ENCODE data around the gene SPATS2L.

SPATS2L gene

GRCh38 chr2:200471324-200471848 is 164.9 kb downstream of the SPATS2L start:
- Histone ChIP-seq H2AFZ (ENCODE audit: low read length) (peak overlapping the region; percentile 30; the same call in 1 of the 2 replicates), H3K79me2 (ENCODE audit: insufficient read depth, low read length) (no peaks in the 10 kb centered on the region), H3K27me3 (ENCODE audit: insufficient read depth, low read length, poor library complexity, severe bottlenecking) (no peaks in the 10 kb centered on the region), H3F3A (ENCODE audit: low read depth) (no peaks in the 10 kb centered on the region), H4K20me1 (ENCODE audit: insufficient read depth, low read length, poor library complexity, severe bottlenecking) (no peaks in the 10 kb centered on the region), H3K9me3 (ENCODE audit: insufficient read depth, low read depth, low read length) (no peaks in the 10 kb centered on the region), H3K9ac (ENCODE audit: low read depth, low read length, poor library complexity, severe bottlenecking) (no peak overlapping the region), H3K9me2 (replicated peaks; ENCODE audit: low read depth, low read length) (no peaks in the 10 kb centered on the region), H3K4me2 (ENCODE audit: low read depth, low read length, poor library complexity, severe bottlenecking) (no peak overlapping the region), H3K4me1 (ENCODE audit: insufficient read depth, low read length, poor library complexity, severe bottlenecking) (peaks cover 22% of the 10 kb centered on the region), H3K36me3 (ENCODE audit: insufficient read depth, low read length) (no peaks in the 10 kb centered on the region), H3K4me3 (ENCODE audit: low read length, poor library complexity, severe bottlenecking) (no peak overlapping the region)
- TF ChIP-seq CTCF (conservative IDR thresholded peaks at IDR 0.05; ENCODE audit: low read length) (peak; percentile 85), EZH2phosphoT487 (IDR thresholded peaks at IDR 0.05; ENCODE audit: borderline replicate concordance) (no peak)

- Histone ChIP-seq H3K4me1 (ENCODE audit: insufficient read depth, low read length, poor library complexity, severe bottlenecking) (peaks cover 15% of the 10 kb centered on the region), H3K27me3 (ENCODE audit: insufficient read depth, low read length, poor library complexity, severe bottlenecking) (no peaks in the 10 kb centered on the region), H3K9ac (ENCODE audit: low read depth, low read length, poor library complexity, severe bottlenecking) (no peak overlapping the region), H3K4me3 (ENCODE audit: low read length, poor library complexity, severe bottlenecking) (no peak overlapping the region), H3K9me3 (ENCODE audit: insufficient read depth, low read depth, low read length) (no peaks in the 10 kb centered on the region), H4K20me1 (ENCODE audit: insufficient read depth, low read length, poor library complexity, severe bottlenecking) (no peaks in the 10 kb centered on the region), H3K4me2 (ENCODE audit: low read depth, low read length, poor library complexity, severe bottlenecking) (no peak overlapping the region), H2AFZ (ENCODE audit: low read length) (peak overlapping the region; percentile 30; the same call in 1 of the 2 replicates), H3K36me3 (ENCODE audit: insufficient read depth, low read length) (no peaks in the 10 kb centered on the region), H3K79me2 (ENCODE audit: insufficient read depth, low read length) (no peaks in the 10 kb centered on the region), H3F3A (ENCODE audit: low read depth) (no peaks in the 10 kb centered on the region), H3K9me2 (replicated peaks; ENCODE audit: low read depth, low read length) (no peaks in the 10 kb centered on the region)
- TF ChIP-seq EZH2phosphoT487 (IDR thresholded peaks at IDR 0.05; ENCODE audit: borderline replicate concordance), result no peak
These were observed 165.6 kb downstream of the SPATS2L start for GRCh38 chr2:200471928-200472645.

GRCh38 chr2:200472853-200473464 is 166.5 kb downstream of the SPATS2L start:
- Histone ChIP-seq H3K27me3 (ENCODE audit: insufficient read depth, low read length, poor library complexity, severe bottlenecking) (no peaks in the 10 kb centered on the region), H3K36me3 (ENCODE audit: insufficient read depth, low read length) (no peaks in the 10 kb centered on the region)

More at GRCh38 chr2:200472853-200473464, 166.5 kb downstream of the SPATS2L start:
- H3K79me2 ChIP-seq (ENCODE audit: insufficient read depth, low read length), result no peaks in the 10 kb centered on the region
- no peak overlapping the region for H3K4me2 ChIP-seq (ENCODE audit: low read depth, low read length, poor library complexity, severe bottlenecking)
- no peaks in the 10 kb centered on the region for H3K9me3 ChIP-seq (ENCODE audit: insufficient read depth, low read depth, low read length)
- TF ChIP-seq CTCF (conservative IDR thresholded peaks at IDR 0.05; ENCODE audit: low read length) (no peak), EZH2phosphoT487 (IDR thresholded peaks at IDR 0.05; ENCODE audit: borderline replicate concordance) (no peak)
- H3K4me1 ChIP-seq (ENCODE audit: insufficient read depth, low read length, poor library complexity, severe bottlenecking), result peaks cover 7% of the 10 kb centered on the region
- H3K9ac ChIP-seq (ENCODE audit: low read depth, low read length, poor library complexity, severe bottlenecking), result no peak overlapping the region
- H3F3A ChIP-seq (ENCODE audit: low read depth), result no peaks in the 10 kb centered on the region
- H3K9me2 ChIP-seq (replicated peaks; ENCODE audit: low read depth, low read length), result no peaks in the 10 kb centered on the region
- H2AFZ ChIP-seq (ENCODE audit: low read length), result no peak overlapping the region
- no peaks in the 10 kb centered on the region for H4K20me1 ChIP-seq (ENCODE audit: insufficient read depth, low read length, poor library complexity, severe bottlenecking)
- H3K4me3 ChIP-seq (ENCODE audit: low read length, poor library complexity, severe bottlenecking), result no peak overlapping the region

Data from Loucy (cell line).